ENCODE measurements around the gene PROCA1.

DNA sequence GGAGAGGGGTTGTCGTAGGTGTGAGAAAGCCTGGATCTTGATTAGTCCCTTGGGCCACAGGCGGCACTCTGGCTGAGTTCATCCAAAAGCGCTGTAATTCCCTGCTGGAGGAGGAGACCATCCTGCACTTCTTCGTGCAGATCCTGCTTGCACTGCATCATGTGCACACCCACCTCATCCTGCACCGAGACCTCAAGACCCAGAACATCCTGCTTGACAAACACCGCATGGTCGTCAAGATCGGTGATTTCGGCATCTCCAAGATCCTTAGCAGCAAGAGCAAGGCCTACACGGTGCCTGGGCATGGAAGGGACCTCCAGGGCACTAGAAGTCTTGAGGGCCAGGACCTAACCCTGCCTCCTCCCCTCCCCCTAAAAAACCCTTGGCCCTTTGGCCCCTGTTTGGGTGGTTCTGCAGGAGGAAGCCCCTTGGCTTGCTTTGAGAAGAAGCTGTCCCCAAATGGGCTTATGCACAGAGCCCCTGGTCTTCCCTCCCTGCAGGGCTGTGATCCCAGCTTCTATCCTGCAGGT lies 23.1 kb upstream of the PROCA1 start:
- TF ChIP-seq BACH1 (IDR thresholded peaks at IDR 0.05; ENCODE audit: low read length) = no peak
- no peak for TF ChIP-seq E2F6 (IDR thresholded peaks at IDR 0.05)
- TF ChIP-seq EZH2 (IDR thresholded peaks at IDR 0.05; ENCODE audit: low read depth, low read length, severe bottlenecking) = no peak
